ENCODE results near the gene SUPT4H1. TPM values are rescaled to one million over a fixed set of nuclear protein-coding genes. Genes with fewer than 3 reads are reported as not detected.

SUPT4H1 gene
- total and polyA plus RNA-seq, 9 of the 15 experiments (the other 6 are each of a cell fraction or from before 2014, with no cell fraction given), result 62.1 to 320 (median 117) TPM

GRCh38 chr17:58391302-58391984 lies 39.4 kb upstream of the SUPT4H1 start (continued):
- TF ChIP-seq XRCC5 (IDR thresholded peaks at IDR 0.05; ENCODE audit: low read depth, low read length), result no peak
- TF ChIP-seq, protein P1, sequence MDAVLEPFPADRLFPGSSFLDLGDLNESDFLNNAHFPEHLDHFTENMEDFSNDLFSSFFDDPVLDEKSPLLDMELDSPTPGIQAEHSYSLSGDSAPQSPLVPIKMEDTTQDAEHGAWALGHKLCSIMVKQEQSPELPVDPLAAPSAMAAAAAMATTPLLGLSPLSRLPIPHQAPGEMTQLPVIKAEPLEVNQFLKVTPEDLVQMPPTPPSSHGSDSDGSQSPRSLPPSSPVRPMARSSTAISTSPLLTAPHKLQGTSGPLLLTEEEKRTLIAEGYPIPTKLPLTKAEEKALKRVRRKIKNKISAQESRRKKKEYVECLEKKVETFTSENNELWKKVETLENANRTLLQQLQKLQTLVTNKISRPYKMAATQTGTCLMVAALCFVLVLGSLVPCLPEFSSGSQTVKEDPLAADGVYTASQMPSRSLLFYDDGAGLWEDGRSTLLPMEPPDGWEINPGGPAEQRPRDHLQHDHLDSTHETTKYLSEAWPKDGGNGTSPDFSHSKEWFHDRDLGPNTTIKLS (IDR thresholded peaks at IDR 0.05; ENCODE audit: borderline replicate concordance, low read depth), result no peak
- no peak for TF ChIP-seq RFX7 (CRISPR knock-in tag; IDR thresholded peaks at IDR 0.05)
- TF ChIP-seq ZNF263 (CRISPR knock-in tag; IDR thresholded peaks at IDR 0.05; ENCODE audit: borderline replicate concordance), result no peak
- TF ChIP-seq DIDO1 (tag; IDR thresholded peaks at IDR 0.05; ENCODE audit: low read depth), result no peak
- no peak for TF ChIP-seq ZNF311 (CRISPR knock-in tag; IDR thresholded peaks at IDR 0.05)
- TF ChIP-seq ATF7 (IDR thresholded peaks at IDR 0.05), result peak; percentile 67; the same call in 1 of the 2 replicates
- TF ChIP-seq POLR2AphosphoS2 (IDR thresholded peaks at IDR 0.05; ENCODE audit: low read length), result no peak
- peak; percentile 88 for TF ChIP-seq SOX6 (IDR thresholded peaks at IDR 0.05)
- TF ChIP-seq SMAD1 (IDR thresholded peaks at IDR 0.05; ENCODE audit: low read depth, low read length, partially characterized antibody), result peak; percentile 93
- TF ChIP-seq, protein P2, sequence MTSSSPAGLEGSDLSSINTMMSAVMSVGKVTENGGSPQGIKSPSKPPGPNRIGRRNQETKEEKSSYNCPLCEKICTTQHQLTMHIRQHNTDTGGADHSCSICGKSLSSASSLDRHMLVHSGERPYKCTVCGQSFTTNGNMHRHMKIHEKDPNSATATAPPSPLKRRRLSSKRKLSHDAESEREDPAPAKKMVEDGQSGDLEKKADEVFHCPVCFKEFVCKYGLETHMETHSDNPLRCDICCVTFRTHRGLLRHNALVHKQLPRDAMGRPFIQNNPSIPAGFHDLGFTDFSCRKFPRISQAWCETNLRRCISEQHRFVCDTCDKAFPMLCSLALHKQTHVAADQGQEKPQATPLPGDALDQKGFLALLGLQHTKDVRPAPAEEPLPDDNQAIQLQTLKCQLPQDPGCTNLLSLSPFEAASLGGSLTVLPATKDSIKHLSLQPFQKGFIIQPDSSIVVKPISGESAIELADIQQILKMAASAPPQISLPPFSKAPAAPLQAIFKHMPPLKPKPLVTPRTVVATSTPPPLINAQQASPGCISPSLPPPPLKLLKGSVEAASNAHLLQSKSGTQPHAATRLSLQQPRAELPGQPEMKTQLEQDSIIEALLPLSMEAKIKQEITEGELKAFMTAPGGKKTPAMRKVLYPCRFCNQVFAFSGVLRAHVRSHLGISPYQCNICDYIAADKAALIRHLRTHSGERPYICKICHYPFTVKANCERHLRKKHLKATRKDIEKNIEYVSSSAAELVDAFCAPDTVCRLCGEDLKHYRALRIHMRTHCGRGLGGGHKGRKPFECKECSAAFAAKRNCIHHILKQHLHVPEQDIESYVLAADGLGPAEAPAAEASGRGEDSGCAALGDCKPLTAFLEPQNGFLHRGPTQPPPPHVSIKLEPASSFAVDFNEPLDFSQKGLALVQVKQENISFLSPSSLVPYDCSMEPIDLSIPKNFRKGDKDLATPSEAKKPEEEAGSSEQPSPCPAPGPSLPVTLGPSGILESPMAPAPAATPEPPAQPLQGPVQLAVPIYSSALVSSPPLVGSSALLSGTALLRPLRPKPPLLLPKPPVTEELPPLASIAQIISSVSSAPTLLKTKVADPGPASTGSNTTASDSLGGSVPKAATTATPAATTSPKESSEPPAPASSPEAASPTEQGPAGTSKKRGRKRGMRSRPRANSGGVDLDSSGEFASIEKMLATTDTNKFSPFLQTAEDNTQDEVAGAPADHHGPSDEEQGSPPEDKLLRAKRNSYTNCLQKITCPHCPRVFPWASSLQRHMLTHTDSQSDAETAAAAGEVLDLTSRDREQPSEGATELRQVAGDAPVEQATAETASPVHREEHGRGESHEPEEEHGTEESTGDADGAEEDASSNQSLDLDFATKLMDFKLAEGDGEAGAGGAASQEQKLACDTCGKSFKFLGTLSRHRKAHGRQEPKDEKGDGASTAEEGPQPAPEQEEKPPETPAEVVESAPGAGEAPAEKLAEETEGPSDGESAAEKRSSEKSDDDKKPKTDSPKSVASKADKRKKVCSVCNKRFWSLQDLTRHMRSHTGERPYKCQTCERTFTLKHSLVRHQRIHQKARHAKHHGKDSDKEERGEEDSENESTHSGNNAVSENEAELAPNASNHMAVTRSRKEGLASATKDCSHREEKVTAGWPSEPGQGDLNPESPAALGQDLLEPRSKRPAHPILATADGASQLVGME (CRISPR knock-in tag; IDR thresholded peaks at IDR 0.05), result no peak
- TF ChIP-seq HDAC1 (IDR thresholded peaks at IDR 0.05), result no peak
- TF ChIP-seq ETV6 (IDR thresholded peaks at IDR 0.05; ENCODE audit: borderline replicate concordance in 1 of 2, low read depth in 2 of 2, low read length in 1 of 2), result no peak
- no peak for TF ChIP-seq ETV6 (CRISPR knock-in tag; IDR thresholded peaks at IDR 0.05; ENCODE audit: borderline replicate concordance)
- TF ChIP-seq, protein P3, sequence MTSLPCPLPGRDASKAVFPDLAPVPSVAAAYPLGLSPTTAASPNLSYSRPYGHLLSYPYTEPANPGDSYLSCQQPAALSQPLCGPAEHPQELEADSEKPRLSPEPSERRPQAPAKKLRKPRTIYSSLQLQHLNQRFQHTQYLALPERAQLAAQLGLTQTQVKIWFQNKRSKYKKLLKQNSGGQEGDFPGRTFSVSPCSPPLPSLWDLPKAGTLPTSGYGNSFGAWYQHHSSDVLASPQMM (CRISPR knock-in tag; IDR thresholded peaks at IDR 0.05), result no peak
- 0 out of 2 replicates have a peak, but pooled peaks have one; percentile 26 for TF ChIP-seq FOXP1 (CRISPR knock-in tag; IDR thresholded peaks at IDR 0.05)
- no peak for TF ChIP-seq NR2C1 (IDR thresholded peaks at IDR 0.05)
- TF ChIP-seq NR2C1 (tag; IDR thresholded peaks at IDR 0.05), result no peak
- no peak for TF ChIP-seq PCBP1 (IDR thresholded peaks at IDR 0.05; ENCODE audit: low read depth, low read length, poor library complexity, severe bottlenecking)
- TF ChIP-seq ARID2 (IDR thresholded peaks at IDR 0.05), result no peak
- peak; percentile 70 for TF ChIP-seq TEAD4 (IDR thresholded peaks at IDR 0.05; ENCODE audit: low read length)
- no peak for TF ChIP-seq TEAD4 (CRISPR knock-in tag; IDR thresholded peaks at IDR 0.05; ENCODE audit: borderline replicate concordance)
